Activated T-helper 1 cell treated with Interleukin-2 at 50 U/mL for 16 hours (primary cell): ENCODE results near the gene SH3BGR.

Experiments
- DNase-seq: peaks from one replicate; pipeline ENCODE4 v3.0.0-alpha.2; 2020; ENCODE audit warnings: low read depth

SH3BGR gene

GRCh38 chr21:39546522-39546921 lies 94.8 kb downstream of the SH3BGR start:
- DNase-seq = no peak

GRCh38 chr21:39552856-39553255 lies 101.1 kb downstream of the SH3BGR start:
- DNase-seq = no peak

GRCh38 chr21:39553331-39553730 lies 101.6 kb downstream of the SH3BGR start:
- DNase-seq = no peak

GRCh38 chr21:39555911-39556590 lies 104.3 kb downstream of the SH3BGR start:
- no peak for DNase-seq

- no peak for DNase-seq
Measured at GRCh38 chr21:39559511-39559910, 107.7 kb downstream of the SH3BGR start.

- DNase-seq = no peak
Measured at GRCh38 chr21:39561140-39561539, 109.4 kb downstream of the SH3BGR start.

GRCh38 chr21:39562791-39563770 lies 111.3 kb downstream of the SH3BGR start:
- DNase-seq = no peak

- DNase-seq = no peak
Measured at GRCh38 chr21:39564200-39564599, 112.4 kb downstream of the SH3BGR start.
